Skeletal muscle satellite cell (primary cell): Measurements from ENCODE around the gene PPP1R1C.

Experiments used
- H3K27me3 ChIP-seq: 2 replicates; pipeline ENCODE4 v1.7.0; 2013; ENCODE audit warnings: low read length; ENCODE audit not compliant: control insufficient read depth, insufficient read depth
- H3K36me3 ChIP-seq: 2 replicates; pipeline ENCODE4 v1.7.0; 2013; ENCODE audit warnings: mild to moderate bottlenecking, control low read depth, low read length; ENCODE audit not compliant: insufficient read depth
- H3K4me1 ChIP-seq: 2 replicates; pipeline ENCODE4 v1.7.0; 2013; ENCODE audit warnings: low read length; ENCODE audit not compliant: control insufficient read depth, insufficient read depth
- H3K4me2 ChIP-seq: 2 replicates; pipeline ENCODE4 v1.7.0; 2013; ENCODE audit warnings: mild to moderate bottlenecking, low read length
- H3K4me3 ChIP-seq: 2 replicates; pipeline ENCODE4 v1.7.0; 2013; ENCODE audit warnings: low read length
- H3K9ac ChIP-seq: 2 replicates; pipeline ENCODE4 v1.7.0; 2013; ENCODE audit warnings: mild to moderate bottlenecking, low read depth, low read length, moderate library complexity
- H3K9me3 ChIP-seq: replicated peaks from 2 replicates; pipeline ENCODE4 v1.7.0; 2013; ENCODE audit warnings: mild to moderate bottlenecking, control low read depth, low read length

PPP1R1C gene

GRCh38 chr2:182070736-182071135 lies 85.1 kb downstream of the PPP1R1C start:
- H3K9ac ChIP-seq, result no peak overlapping the region
- no peaks in the 10 kb centered on the region for H3K9me3 ChIP-seq
- H3K36me3 ChIP-seq, result no peaks in the 10 kb centered on the region
- no peaks in the 10 kb centered on the region for H3K27me3 ChIP-seq
- peaks cover 24% of the 10 kb centered on the region for H3K4me1 ChIP-seq
- no peak overlapping the region for H3K4me3 ChIP-seq
- no peak overlapping the region for H3K4me2 ChIP-seq

- Histone ChIP-seq H3K9me3 (no peaks in the 10 kb centered on the region), H3K36me3 (no peaks in the 10 kb centered on the region), H3K4me3 (no peak overlapping the region), H3K4me1 (peaks cover 18% of the 10 kb centered on the region), H3K27me3 (no peaks in the 10 kb centered on the region), H3K9ac (no peak overlapping the region), H3K4me2 (no peak overlapping the region)
Observed at GRCh38 chr2:182072861-182073260, 87.2 kb downstream of the PPP1R1C start.

GRCh38 chr2:182073613-182074012 lies 88.0 kb downstream of the PPP1R1C start:
- Histone ChIP-seq H3K27me3 (no peaks in the 10 kb centered on the region), H3K9ac (no peak overlapping the region), H3K4me1 (peaks cover 17% of the 10 kb centered on the region), H3K4me3 (no peak overlapping the region), H3K9me3 (no peaks in the 10 kb centered on the region), H3K4me2 (no peak overlapping the region), H3K36me3 (no peaks in the 10 kb centered on the region)

GRCh38 chr2:182077023-182077422 lies 91.4 kb downstream of the PPP1R1C start:
- Histone ChIP-seq H3K4me1 (peaks cover 13% of the 10 kb centered on the region), H3K27me3 (no peaks in the 10 kb centered on the region), H3K4me2 (peak overlapping the region; percentile 36), H3K36me3 (no peaks in the 10 kb centered on the region), H3K9ac (no peak overlapping the region), H3K4me3 (no peak overlapping the region), H3K9me3 (no peaks in the 10 kb centered on the region)

DNA sequence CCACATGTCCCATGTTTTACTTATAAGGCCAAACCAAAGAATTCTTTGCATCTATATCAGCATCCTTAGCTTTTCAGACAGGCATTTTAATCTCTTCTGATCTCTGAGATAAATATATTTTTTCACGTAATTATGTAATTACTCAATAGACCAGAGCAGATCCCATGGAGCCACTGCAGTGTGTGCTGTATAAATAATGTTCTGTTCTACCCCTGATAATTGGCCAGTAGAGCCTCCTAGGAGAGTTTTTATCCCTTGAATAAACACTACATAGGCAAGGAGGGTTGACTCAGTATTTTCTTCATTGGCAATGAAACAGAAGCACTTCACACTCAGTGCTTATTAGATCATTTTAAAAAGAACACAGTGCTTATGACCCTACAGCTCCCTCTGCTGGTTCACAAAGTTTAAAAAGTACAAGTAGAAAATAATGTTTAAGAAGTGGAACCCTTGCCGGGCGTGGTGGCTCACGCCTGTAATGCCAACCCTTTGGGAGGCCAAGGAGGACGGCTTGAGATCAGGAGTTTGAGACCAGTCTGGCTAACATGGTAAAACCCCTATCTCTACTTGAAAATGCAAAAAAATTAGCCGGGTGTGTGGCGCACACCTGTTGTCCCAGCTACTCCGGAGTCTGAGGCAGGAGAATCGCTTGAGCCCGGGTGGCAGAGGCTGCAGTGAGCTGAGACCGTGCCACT lies 91.9 kb downstream of the PPP1R1C start:
- Histone ChIP-seq H3K9ac (no peak overlapping the region), H3K4me1 (peaks cover 13% of the 10 kb centered on the region), H3K4me3 (no peak overlapping the region), H3K27me3 (no peaks in the 10 kb centered on the region), H3K4me2 (peak overlapping the region; percentile 63), H3K36me3 (no peaks in the 10 kb centered on the region), H3K9me3 (no peaks in the 10 kb centered on the region)

- no peaks in the 10 kb centered on the region for H3K27me3 ChIP-seq
- H3K9me3 ChIP-seq, result no peaks in the 10 kb centered on the region
- no peak overlapping the region for H3K9ac ChIP-seq
- no peak overlapping the region for H3K4me3 ChIP-seq
- H3K4me1 ChIP-seq, result peaks cover 13% of the 10 kb centered on the region
- no peak overlapping the region for H3K4me2 ChIP-seq
- H3K36me3 ChIP-seq, result no peaks in the 10 kb centered on the region
Observed at GRCh38 chr2:182078988-182079602, 93.4 kb downstream of the PPP1R1C start.

- Histone ChIP-seq H3K36me3 (no peaks in the 10 kb centered on the region), H3K4me1 (peaks cover 13% of the 10 kb centered on the region), H3K4me2 (no peak overlapping the region), H3K9me3 (no peaks in the 10 kb centered on the region), H3K9ac (no peak overlapping the region), H3K4me3 (no peak overlapping the region), H3K27me3 (no peaks in the 10 kb centered on the region)
Observed at GRCh38 chr2:182080493-182080892, 94.8 kb downstream of the PPP1R1C start.

DNA sequence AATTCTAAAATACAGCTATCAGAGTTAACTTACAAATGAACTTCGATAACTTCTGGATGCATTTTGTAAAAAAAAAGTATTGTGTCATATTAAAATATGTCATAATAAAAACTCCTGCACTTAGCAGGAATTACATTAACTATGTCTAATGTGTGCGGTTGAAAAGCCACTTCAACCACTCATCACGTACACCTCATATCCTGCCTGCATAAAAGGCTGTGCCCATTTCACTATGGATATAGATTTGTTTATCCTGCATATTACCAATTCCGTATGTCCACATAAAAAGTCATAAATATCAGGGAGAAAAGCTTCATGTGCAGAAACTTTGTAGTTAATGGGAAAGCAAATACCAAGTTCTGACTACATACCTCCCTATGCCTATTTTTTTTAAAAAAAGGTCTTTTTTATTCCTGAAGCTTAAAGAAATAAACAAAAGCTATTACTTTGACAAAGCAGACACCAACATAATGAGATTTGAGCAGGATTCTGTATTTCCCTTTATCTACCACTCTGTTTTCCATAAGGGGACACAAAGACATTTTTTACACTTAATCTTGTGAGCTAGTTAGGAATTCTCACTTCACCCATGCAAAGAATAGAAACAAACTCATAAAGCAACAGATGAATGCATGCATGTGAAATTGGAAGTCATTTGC lies 96.1 kb downstream of the PPP1R1C start:
- no peak overlapping the region for H3K4me2 ChIP-seq
- no peaks in the 10 kb centered on the region for H3K9me3 ChIP-seq
- peaks cover 7% of the 10 kb centered on the region for H3K4me1 ChIP-seq
- no peaks in the 10 kb centered on the region for H3K27me3 ChIP-seq
- H3K9ac ChIP-seq, result no peak overlapping the region
- H3K4me3 ChIP-seq, result no peak overlapping the region
- no peaks in the 10 kb centered on the region for H3K36me3 ChIP-seq

DNA sequence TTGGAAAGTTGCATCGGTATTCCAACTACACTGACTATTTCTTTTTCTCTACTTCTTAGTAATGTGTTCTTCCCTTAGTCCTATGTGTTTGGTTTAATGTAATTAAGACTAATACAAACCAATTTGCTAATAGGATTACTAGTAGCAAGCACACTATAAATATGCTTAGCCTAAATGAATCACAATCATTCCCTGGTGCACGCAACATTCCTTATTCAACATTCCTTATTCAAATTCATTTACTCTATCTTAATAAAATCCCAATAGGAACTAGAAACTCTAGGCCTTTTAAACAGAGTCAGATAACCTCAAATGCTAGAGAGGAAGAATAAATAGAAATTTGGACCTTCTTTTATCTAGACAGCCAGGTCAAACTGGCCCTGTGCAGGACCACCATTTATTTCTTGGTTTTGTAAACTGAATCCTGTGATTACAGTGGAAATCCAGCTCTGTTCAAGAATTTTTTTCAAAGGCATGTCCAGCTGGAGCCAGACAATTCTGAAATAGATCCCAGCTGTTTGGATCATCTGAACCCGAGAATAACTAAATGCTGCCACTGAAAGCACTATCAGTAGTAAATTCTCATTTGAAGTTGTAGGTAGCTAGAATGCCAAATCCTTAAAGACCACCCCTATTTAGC lies 103.1 kb downstream of the PPP1R1C start:
- Histone ChIP-seq H3K4me2 (no peak overlapping the region), H3K4me1 (no peaks in the 10 kb centered on the region), H3K4me3 (no peak overlapping the region), H3K27me3 (no peaks in the 10 kb centered on the region), H3K9me3 (no peaks in the 10 kb centered on the region), H3K9ac (no peak overlapping the region), H3K36me3 (no peaks in the 10 kb centered on the region)

DNA sequence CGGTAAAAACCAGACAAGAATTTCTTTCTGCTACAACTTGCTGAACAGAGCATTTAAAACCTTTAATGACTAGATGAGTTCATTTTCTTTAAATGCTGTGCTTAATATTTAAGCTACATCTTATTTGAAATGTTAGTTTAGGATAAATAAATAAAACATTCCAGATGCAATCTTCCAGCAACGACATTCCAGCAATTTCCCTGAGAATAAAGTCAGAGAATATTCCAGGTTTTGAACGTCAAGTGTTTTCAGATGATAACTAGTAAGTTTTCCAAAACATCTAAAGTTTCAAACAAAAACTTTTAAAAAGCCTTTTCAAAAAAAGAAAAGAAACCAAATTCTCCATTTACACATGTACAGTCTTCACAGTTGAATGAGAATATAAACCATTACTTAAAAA lies 104.8 kb downstream of the PPP1R1C start:
- Histone ChIP-seq H3K4me3 (no peak overlapping the region), H3K4me2 (no peak overlapping the region), H3K9ac (no peak overlapping the region), H3K36me3 (no peaks in the 10 kb centered on the region), H3K27me3 (no peaks in the 10 kb centered on the region), H3K4me1 (no peaks in the 10 kb centered on the region), H3K9me3 (no peaks in the 10 kb centered on the region)

DNA sequence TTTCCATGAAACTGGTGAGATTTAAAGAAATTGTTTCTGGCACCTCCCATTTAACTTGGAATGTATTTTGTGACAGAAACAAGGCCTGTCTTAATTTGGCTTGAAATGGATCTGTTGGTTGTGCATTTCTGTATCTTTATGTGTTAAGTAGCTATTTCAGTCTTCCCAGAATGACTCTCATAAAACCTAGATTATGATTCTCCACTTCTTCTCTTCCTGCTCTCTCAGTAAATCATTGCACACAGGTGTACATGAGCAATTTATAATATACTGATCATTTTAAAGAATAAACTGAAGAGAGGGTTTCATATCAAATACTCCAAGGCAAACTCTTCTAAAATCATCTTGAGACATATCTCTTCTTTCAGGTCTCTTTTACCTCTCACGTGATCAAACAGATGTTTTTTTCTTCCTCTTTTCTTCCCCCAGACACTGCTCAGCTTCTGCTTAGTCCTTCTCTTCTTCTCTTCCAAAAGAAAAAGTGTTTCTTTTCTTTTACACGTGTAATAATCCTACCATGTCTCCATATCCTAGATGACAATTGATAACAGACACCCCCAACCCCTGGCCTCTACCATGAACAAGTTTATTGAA lies 112.0 kb downstream of the PPP1R1C start:
- Histone ChIP-seq H3K4me2 (no peak overlapping the region), H3K27me3 (no peaks in the 10 kb centered on the region), H3K9me3 (no peaks in the 10 kb centered on the region), H3K36me3 (no peaks in the 10 kb centered on the region), H3K4me3 (no peak overlapping the region), H3K4me1 (no peaks in the 10 kb centered on the region), H3K9ac (no peak overlapping the region)
